GM21447 (cell line): ENCODE results near the gene KCTD19.
A peak's percentile ranks its signal among the peaks of the same experiment; 100 is the strongest.

Experiments used
- ATAC-seq: cut with Tn5 transposase; IDR thresholded peaks from one replicate; pipeline ENCODE4 v1.9.1; 2021; ENCODE audit not compliant: unreplicated experiment

The KCTD19 gene

DNA sequence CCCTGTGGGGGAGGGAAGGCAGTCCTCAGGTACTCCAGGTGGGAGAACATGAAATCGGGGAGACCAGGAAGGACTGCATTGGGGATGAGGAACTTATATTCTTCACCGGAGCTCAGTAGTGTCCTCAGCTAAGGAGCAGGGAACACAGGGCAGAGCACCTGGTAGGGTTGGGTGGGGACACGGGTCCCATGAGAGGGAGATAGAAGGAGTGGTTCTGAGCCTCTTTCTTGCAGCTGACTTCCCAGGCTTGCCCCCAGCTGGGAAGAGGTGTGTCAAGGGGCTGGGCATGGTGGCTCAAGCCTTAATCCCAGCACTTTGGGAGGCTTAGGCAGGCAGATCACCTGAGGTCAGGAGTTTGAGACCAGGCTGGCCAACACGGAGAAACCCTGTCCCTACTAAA lies 81.4 kb downstream of the KCTD19 start:
- ATAC-seq, result no peak

DNA sequence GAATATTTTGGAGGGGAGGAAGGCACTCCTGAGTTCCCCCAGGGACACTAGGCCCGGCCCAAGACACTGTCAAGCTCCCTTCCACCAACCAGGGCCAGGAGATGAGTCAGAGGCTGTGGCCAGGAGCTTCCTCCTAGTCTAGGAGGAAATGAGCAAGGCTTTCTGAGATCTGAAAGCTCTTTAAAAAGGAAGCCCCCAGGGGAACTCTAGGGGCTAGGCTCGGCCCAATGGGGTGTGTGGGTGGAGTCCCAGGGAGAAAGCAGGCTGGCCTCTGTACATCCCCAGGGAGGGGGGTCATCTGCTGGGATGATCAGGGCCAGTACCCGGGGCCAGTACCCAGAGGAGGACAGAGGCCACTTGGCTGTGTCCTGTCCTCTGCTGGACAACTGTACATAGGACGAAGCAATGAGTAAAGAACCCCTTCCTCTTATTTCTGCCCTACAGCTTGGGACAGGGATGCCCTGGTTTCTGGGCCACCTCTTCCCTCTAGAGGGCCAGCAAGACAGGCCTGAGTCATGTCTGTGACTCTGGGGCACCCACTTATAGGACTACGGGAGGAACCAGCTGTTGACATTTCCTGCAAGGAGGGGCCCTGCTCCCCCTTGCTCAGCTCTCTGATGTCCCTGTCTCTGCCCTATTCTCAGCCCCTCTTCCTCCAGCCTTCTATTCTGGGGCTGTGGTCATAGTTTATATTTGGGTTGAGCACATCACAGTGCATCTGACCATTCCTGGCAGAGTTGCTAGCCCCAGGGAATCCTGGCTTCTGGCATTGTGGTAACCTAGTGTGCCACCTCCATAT lies 82.0 kb downstream of the KCTD19 start:
- peak; percentile 53 for ATAC-seq

DNA sequence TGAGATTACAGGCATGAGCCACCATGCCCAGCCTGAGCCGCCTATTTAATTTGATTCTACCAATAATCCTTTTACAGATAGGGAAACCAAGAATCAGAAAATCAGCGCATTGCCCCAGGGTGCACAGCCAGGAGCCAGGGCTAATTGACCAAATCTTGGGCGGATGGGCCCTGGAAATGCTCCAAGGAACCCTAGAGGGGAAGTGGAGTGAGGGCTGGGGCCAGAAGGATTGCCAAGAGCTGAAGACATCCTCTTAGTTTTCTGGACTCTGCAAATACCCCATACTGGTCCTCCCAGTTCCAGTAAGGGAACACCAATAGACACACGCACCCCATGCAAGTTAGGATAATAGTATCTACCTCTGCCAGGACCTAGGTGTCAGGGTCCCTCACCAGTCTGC lies 83.1 kb downstream of the KCTD19 start:
- ATAC-seq, result no peak

DNA sequence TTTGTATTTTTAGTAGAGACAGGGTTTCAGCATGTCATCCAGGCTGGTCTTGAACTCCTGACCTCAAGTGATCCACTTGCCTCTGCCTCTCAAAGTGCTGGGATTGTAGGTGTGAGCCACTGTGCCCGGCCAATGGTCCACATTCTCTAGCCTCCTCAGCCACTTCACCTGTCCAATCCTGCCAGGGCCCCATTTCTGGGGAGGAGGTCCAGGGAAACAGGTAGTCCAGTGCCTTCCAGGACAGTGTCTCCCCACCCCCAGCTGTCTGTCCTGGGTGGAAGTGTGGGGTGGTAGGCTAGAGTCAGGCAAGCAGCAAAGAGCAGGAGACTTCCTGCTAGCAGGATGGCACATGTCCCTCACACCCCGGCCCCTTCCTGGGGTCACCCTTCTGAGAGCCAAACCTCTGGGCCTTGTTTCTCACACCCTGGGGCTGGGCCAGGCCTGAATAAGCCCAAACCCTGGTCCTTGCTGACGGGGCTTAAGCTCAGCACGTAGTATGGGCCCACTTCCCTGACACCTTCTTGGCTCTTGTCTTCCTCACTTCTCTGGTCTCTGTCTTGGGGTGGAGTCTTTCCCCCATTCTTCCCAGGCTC lies 84.3 kb downstream of the KCTD19 start:
- no peak for ATAC-seq

DNA sequence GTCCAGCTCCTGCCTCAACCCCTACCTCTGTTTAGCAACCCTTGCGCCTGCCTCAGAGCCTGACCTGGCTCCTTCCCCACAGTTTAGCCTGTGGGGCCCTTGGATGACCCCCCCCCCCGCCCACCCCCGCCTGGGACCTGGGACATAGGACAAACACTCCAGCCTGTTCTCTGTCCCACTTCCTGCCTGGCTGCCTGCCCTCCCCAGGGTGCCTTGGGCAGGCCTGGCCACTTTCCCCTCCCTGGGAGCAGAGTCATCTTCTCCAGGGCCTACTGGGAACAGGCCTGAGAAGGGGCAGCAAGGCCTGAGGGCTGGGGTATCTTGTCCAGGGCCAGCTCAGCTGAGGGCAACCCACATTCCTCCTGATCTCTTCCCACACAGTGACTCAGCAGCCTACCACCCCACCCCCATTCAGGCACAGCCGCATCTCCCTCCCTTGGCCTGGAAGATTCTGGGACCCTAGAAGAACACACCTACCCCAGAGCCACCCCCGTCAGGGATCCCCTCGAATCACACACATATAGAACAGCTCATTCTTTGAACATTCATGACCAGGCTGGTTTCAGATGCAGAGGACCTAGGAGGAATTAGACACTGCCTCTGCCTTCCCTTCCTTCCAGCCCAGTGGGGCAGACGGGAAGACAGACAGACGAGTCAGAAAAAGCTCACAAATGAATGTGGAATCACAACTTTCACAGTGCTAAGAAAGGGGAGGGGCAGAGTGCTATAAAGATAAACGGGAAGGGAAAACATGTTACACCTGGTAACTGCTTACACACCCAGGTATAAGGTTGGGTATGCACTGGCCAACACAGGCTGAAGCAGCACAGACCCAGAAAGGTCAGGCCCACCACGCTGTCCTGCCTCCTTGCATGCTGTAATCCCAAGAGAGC lies 85.3 kb downstream of the KCTD19 start:
- ATAC-seq, result no peak

DNA sequence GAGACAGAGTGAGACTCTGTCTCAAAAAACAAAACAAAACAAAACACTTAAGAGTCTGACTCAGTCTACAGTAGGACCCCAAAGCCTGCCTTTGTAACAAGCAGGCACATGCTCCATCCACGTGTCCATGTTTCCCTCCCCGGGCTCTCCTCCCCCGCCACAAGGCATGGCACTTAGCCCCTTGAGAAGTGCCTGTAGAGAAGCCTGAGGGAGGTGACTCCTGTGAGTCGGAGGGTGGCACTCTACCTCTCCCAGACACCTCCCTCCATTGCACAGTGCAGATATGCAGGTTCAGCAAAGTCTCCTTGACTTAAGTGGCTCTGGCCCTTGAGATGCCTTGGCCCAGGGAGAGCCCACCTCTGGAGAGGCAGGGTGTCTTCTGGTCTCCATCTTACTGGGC lies 86.0 kb downstream of the KCTD19 start:
- no peak for ATAC-seq
